ENCODE measurements around the gene DNAJB2.
A peak's percentile ranks its signal among the peaks of the same experiment; 100 is the strongest.

DNAJB2 gene

GRCh38 chr2:219279151-219279915 is at the start of gene DNAJB2:
Gene DNAJB2 (plus strand): TSS chr2:219279366. CDS start chr2:219279834, 468 bp downstream.
- DNase-seq (ENCODE audit: low read depth in 2 of 2, low spot score in 1 of 2) = peak; percentile 97 to 99

- DNase-seq (ENCODE audit: low read depth in 2 of 2, low spot score in 1 of 2) = no peak
Observed at GRCh38 chr2:219230059-219230540, 49.1 kb upstream of the DNAJB2 start.

GRCh38 chr2:219234331-219234730 is 44.8 kb upstream of the DNAJB2 start:
- no peak for DNase-seq (ENCODE audit: low read depth in 2 of 2, low spot score in 1 of 2)

- no peak for DNase-seq (ENCODE audit: low read depth in 2 of 2, low spot score in 1 of 2)
Observed at GRCh38 chr2:219243291-219243761, 35.8 kb upstream of the DNAJB2 start.

GRCh38 chr2:219244789-219245147 is 34.4 kb upstream of the DNAJB2 start:
- no peak for DNase-seq (ENCODE audit: low read depth in 2 of 2, low spot score in 1 of 2)

- peak; percentile 78 to 80 for DNase-seq (ENCODE audit: low read depth in 2 of 2, low spot score in 1 of 2)
Observed at GRCh38 chr2:219245148-219245898, 33.8 kb upstream of the DNAJB2 start, which contains the start of the genes GLB1L and STK16. Gene GLB1L (minus strand): TSS chr2:219245444. CDS start chr2:219243573, 1,871 bp downstream. Gene STK16 (plus strand): TSS chr2:219245479. CDS start chr2:219246000, 521 bp downstream.

GRCh38 chr2:219245899-219246230 is 33.3 kb upstream of the DNAJB2 start:
- DNase-seq (ENCODE audit: low read depth in 2 of 2, low spot score in 1 of 2) = no peak

- DNase-seq (ENCODE audit: low read depth in 2 of 2, low spot score in 1 of 2) = no peak
Observed at GRCh38 chr2:219246559-219246958, 32.6 kb upstream of the DNAJB2 start.

- peak in 1 of 2 donors; percentile 64 for DNase-seq (ENCODE audit: low read depth in 2 of 2, low spot score in 1 of 2)
Observed at GRCh38 chr2:219247678-219248642, 31.2 kb upstream of the DNAJB2 start.

GRCh38 chr2:219248845-219249202 is 30.3 kb upstream of the DNAJB2 start:
- no peak for DNase-seq (ENCODE audit: low read depth in 2 of 2, low spot score in 1 of 2)

GRCh38 chr2:219249203-219249980 is 29.8 kb upstream of the DNAJB2 start:
- DNase-seq (ENCODE audit: low read depth in 2 of 2, low spot score in 1 of 2) = no peak

- no peak for DNase-seq (ENCODE audit: low read depth in 2 of 2, low spot score in 1 of 2)
Observed at GRCh38 chr2:219250049-219250781, 29.0 kb upstream of the DNAJB2 start.

- DNase-seq (ENCODE audit: low read depth in 2 of 2, low spot score in 1 of 2) = no peak
Observed at GRCh38 chr2:219251656-219252055, 27.5 kb upstream of the DNAJB2 start.

- no peak for DNase-seq (ENCODE audit: low read depth in 2 of 2, low spot score in 1 of 2)
Observed at GRCh38 chr2:219252084-219252483, 27.1 kb upstream of the DNAJB2 start.

- DNase-seq (ENCODE audit: low read depth in 2 of 2, low spot score in 1 of 2) = no peak
Observed at GRCh38 chr2:219252570-219252899, 26.6 kb upstream of the DNAJB2 start.

- DNase-seq (ENCODE audit: low read depth in 2 of 2, low spot score in 1 of 2) = no peak
Observed at GRCh38 chr2:219252900-219253752, 26.0 kb upstream of the DNAJB2 start, which contains the start of gene TUBA4B. Gene TUBA4B (plus strand): TSS chr2:219253243. CDS start chr2:219253408, 165 bp downstream.

- peak; percentile 76 to 83 for DNase-seq (ENCODE audit: low read depth in 2 of 2, low spot score in 1 of 2)
Observed at GRCh38 chr2:219253753-219254589, 25.2 kb upstream of the DNAJB2 start, which contains the start of gene TUBA4A. Gene TUBA4A (minus strand): TSS chr2:219253918. CDS start chr2:219253858, 60 bp downstream.
